ENCODE data around the gene DNAJC17.

DNAJC17 gene

DNA sequence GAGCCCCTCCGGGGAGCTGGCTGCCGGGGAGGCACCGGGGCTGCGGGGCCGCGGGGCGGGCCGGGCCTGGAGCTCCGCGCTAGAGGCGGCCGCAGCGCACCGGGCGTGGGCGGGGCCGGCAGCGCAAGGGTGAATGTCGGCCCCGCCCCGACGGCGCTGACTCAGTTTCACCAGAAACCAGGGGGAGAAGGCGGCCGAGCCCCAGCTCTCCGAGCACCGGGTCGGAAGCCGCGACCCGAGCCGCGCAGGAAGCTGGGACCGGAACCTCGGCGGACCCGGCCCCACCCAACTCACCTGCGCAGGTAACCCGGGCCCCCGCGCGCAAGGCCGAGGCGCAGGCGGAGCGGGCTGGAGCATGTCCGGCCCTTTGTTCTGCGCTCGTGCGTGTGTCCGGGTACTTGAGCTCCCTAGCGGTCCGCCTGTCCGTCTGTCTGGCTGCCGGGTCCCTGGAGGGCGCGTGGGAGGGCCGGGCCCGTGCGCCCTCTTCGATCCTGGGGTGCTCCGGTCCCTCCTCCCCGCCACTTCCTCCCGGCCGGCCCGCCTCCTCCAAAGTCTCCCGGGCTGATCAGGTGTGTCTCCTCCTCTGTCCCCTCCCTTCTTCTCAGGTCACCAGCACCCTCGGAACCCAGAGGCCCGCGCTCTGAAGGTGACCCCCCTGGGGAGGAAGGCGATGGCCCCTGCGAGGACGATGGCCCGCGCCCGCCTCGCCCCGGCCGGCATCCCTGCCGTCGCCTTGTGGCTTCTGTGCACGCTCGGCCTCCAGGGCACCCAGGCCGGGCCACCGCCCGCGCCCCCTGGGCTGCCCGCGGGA, 36.8 kb upstream of the DNAJC17 start, which contains the start of gene SPINT1:
Gene SPINT1, plus strand, starts transcription at position 164 of the 811 bp plus-strand sequence. Its CDS starts 507 bp downstream, at position 671.
- no peak for DNase-seq (ENCODE audit: low read depth, low spot score)

GRCh38 chr15:40843261-40843884, 36.1 kb upstream of the DNAJC17 start:
- in situ Hi-C loops (cut with HindIII; ENCODE audit: low sequenced_read_pairs) = no loop called here
- H3K4me3 ChIP-seq (ENCODE audit: low read depth, low read length) = no peak overlapping the region
- DNase-seq (ENCODE audit: low read depth, low spot score) = no peak
- TF ChIP-seq, protein P1, sequence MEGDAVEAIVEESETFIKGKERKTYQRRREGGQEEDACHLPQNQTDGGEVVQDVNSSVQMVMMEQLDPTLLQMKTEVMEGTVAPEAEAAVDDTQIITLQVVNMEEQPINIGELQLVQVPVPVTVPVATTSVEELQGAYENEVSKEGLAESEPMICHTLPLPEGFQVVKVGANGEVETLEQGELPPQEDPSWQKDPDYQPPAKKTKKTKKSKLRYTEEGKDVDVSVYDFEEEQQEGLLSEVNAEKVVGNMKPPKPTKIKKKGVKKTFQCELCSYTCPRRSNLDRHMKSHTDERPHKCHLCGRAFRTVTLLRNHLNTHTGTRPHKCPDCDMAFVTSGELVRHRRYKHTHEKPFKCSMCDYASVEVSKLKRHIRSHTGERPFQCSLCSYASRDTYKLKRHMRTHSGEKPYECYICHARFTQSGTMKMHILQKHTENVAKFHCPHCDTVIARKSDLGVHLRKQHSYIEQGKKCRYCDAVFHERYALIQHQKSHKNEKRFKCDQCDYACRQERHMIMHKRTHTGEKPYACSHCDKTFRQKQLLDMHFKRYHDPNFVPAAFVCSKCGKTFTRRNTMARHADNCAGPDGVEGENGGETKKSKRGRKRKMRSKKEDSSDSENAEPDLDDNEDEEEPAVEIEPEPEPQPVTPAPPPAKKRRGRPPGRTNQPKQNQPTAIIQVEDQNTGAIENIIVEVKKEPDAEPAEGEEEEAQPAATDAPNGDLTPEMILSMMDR (IDR thresholded peaks at IDR 0.05; ENCODE audit: low read depth, low read length) = no peak

More for the DNA sequence above, 36.8 kb upstream of the DNAJC17 start, which contains the start of gene SPINT1:
- H3K4me3 ChIP-seq (ENCODE audit: low read depth, low read length) = peak within 1 kb of the TSS; percentile 34
- in situ Hi-C loops (cut with HindIII; ENCODE audit: low sequenced_read_pairs) = no loop called here
- TF ChIP-seq, protein P1 (IDR thresholded peaks at IDR 0.05; ENCODE audit: low read depth, low read length) = no peak

DNA sequence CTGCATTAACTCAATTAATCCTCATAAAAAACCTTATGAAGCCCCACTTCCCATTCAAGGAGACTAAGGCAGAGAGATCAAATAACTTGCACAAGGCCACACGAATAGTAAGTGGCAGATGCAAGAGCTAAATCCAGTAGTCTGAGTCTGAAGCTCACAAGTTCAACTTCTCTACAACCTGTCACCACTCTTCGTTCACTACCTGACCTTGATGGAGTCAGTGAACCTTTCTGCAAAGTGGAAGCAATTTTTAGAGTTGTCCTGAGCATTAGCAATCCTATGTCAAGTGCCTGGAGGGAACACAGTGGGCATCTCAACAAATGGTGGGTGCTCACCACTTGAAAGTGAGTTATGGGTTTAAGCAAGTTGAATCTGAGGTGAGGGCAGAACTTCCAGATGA, 34.5 kb upstream of the DNAJC17 start:
- in situ Hi-C loops (cut with HindIII; ENCODE audit: low sequenced_read_pairs) = no loop called here
- DNase-seq (ENCODE audit: low read depth, low spot score) = no peak
- no peak overlapping the region for H3K4me3 ChIP-seq (ENCODE audit: low read depth, low read length)
- TF ChIP-seq, protein P1 (IDR thresholded peaks at IDR 0.05; ENCODE audit: low read depth, low read length) = no peak

DNA sequence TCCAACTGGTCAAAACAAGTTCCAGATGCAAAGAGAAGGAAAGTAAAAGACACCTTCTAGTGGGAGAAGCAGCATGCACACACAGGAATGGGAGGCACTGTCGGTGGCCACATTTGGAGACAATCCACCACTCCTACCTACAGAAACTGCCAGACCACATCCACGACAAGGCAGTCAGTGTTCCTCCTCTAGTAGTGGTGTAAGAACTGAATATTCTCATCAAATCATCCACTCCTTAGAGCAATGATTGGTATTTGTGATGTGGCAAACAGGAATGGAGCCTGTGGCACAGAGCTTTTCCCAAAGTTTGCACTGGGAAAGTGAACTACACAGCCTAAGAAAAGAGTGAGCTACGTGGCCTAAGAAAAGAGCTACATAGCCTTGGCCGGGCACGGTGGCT, 31.5 kb upstream of the DNAJC17 start:
- in situ Hi-C loops (cut with HindIII; ENCODE audit: low sequenced_read_pairs) = no loop called here
- no peak for DNase-seq (ENCODE audit: low read depth, low spot score)
- TF ChIP-seq, protein P1 (IDR thresholded peaks at IDR 0.05; ENCODE audit: low read depth, low read length) = no peak
- no peak overlapping the region for H3K4me3 ChIP-seq (ENCODE audit: low read depth, low read length)

DNA sequence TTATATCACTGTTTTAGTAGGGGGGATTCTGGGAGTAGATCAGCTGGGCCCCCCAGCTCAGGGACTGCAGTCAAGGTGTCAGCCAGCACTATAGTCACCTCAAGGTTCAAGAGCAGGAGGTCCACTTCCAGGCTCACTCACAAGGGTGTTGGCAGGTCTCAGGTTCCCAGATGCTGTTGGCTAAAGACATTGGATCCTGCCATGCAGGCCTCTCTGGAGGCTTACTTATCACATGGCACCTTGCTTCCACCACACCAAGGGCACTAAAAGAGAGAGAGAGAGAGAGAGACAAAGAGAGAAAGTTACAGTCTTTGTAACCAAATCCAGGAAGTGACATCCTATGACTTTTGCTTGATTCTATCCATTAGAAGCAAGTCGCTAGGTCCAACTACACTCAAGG, 28.7 kb upstream of the DNAJC17 start:
- no peak overlapping the region for H3K4me3 ChIP-seq (ENCODE audit: low read depth, low read length)
- TF ChIP-seq, protein P1 (IDR thresholded peaks at IDR 0.05; ENCODE audit: low read depth, low read length) = no peak
- DNase-seq (ENCODE audit: low read depth, low spot score) = no peak
- in situ Hi-C loops (cut with HindIII; ENCODE audit: low sequenced_read_pairs) = no loop called here

GRCh38 chr15:40832903-40833302, 25.6 kb upstream of the DNAJC17 start:
- DNase-seq (ENCODE audit: low read depth, low spot score) = no peak
- TF ChIP-seq, protein P1 (IDR thresholded peaks at IDR 0.05; ENCODE audit: low read depth, low read length) = no peak
- H3K4me3 ChIP-seq (ENCODE audit: low read depth, low read length) = no peak overlapping the region
- in situ Hi-C loops (cut with HindIII; ENCODE audit: low sequenced_read_pairs) = no loop called here

All from astrocyte of the spinal cord (primary cell).